ENCODE measurements around the gene PFN4. TPM values are rescaled to one million over a fixed set of nuclear protein-coding genes. Genes with fewer than 3 reads are reported as not detected.
"Not testable (repeated sequence)": the region's sequence is repeated elsewhere in the genome, so short reads cannot be mapped to it uniquely, and the experiment has no call there.

PFN4 gene
- total RNA-seq, 1 donor from 2014 or later, result 1.3 TPM

DNA sequence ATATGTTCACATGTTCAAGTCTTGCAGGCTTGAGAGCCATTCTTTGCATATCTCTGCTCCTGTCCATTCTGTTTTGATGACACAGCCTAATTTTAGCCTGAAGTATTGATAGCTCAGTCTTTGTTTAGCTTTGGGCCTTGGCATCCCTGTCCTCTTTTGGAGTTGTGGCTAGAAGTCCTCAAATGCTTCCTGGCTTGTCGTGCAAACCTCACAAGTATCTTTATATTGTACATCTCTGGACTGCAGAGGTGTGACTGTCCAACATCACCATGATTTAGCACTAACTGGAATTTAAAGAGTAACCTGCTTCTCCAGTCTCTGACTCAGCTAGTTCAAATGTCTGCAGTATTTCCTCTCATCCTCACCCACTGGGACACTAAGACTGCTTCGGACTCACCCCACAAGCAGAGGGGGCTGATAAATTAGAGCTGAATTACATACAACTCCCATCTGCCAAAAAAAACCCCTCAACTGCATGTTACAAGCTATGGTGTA is 11.7 kb downstream of the PFN4 start:
- H3K27me3 Mint-ChIP-seq, result no peaks in the 10 kb centered on the region
- peaks cover 9% of the 10 kb centered on the region for H3K4me1 Mint-ChIP-seq (ENCODE audit: unreplicated experiment)
- no peak for DNase-seq (ENCODE audit: extremely low spot score, unreplicated experiment)
- TF ChIP-seq, protein P1, sequence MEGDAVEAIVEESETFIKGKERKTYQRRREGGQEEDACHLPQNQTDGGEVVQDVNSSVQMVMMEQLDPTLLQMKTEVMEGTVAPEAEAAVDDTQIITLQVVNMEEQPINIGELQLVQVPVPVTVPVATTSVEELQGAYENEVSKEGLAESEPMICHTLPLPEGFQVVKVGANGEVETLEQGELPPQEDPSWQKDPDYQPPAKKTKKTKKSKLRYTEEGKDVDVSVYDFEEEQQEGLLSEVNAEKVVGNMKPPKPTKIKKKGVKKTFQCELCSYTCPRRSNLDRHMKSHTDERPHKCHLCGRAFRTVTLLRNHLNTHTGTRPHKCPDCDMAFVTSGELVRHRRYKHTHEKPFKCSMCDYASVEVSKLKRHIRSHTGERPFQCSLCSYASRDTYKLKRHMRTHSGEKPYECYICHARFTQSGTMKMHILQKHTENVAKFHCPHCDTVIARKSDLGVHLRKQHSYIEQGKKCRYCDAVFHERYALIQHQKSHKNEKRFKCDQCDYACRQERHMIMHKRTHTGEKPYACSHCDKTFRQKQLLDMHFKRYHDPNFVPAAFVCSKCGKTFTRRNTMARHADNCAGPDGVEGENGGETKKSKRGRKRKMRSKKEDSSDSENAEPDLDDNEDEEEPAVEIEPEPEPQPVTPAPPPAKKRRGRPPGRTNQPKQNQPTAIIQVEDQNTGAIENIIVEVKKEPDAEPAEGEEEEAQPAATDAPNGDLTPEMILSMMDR (conservative IDR thresholded peaks at IDR 0.05), result no peak
- peak overlapping the region; percentile 48 for H3K4me3 Mint-ChIP-seq
- H3K27ac Mint-ChIP-seq, result peak overlapping the region; percentile 89
- no peaks in the 10 kb centered on the region for H3K36me3 Mint-ChIP-seq
- H3K9me3 Mint-ChIP-seq, result peaks cover 18% of the 10 kb centered on the region

DNA sequence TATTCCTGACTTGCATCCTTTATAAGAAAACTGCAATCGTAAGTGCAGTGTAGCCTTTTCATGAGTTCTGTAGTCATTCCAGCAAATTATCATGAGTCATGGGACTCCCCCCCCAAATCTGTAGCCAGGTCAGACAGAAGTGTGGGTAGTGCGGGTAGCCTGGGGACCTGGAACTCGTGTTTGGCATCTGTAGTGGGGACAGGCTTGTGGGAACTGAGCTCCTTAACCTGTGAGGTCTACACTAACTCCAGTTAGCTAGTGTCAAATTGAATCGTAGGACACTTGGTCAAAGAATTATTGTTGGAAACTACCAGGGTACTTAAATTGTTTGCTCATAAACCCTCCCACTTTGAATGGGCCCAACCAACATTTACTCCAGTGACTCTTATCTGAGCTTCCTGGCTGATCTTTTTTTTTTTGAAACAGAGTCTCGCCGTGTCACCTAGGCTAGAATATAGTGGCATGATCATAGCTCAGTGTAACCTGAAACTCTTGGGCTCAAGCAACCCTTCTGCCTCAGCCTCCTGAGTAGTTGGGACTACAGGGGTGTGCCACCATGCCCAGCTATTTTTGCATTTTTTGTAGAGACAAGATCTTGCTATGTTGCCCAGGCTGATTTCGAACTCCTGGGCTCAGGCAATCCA is 12.4 kb downstream of the PFN4 start:
- DNase-seq (ENCODE audit: extremely low spot score, unreplicated experiment), result no peak
- no peaks in the 10 kb centered on the region for H3K27me3 Mint-ChIP-seq
- H3K4me1 Mint-ChIP-seq (ENCODE audit: unreplicated experiment), result peaks cover 9% of the 10 kb centered on the region
- H3K9me3 Mint-ChIP-seq, result peaks cover 18% of the 10 kb centered on the region
- peak overlapping the region; percentile 89 for H3K27ac Mint-ChIP-seq
- peaks cover 2% of the 10 kb centered on the region for H3K36me3 Mint-ChIP-seq
- H3K4me3 Mint-ChIP-seq, result no peak overlapping the region
- TF ChIP-seq, protein P1 (conservative IDR thresholded peaks at IDR 0.05), result no peak

DNA sequence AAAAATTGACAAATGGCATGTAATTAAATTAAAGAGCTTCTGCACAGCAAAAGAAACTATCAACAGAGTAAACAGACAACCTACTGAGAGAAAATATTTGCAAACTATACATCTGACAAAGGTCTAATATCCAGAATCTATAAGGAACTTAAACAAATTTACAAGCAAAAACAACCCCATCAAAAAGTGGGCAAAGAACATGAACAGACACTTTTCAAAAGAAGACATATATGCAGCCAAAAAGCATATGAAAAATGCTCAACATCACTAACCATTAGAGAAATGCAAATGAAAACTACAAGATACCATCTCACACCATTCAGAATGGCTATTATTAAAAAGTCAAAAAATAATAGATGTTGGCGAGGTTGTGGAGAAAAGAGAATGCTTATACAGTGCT is 13.7 kb downstream of the PFN4 start:
- not testable (repeated sequence) for H3K27me3 Mint-ChIP-seq; H3K36me3 Mint-ChIP-seq; H3K27ac Mint-ChIP-seq; DNase-seq (ENCODE audit: extremely low spot score, unreplicated experiment); H3K4me3 Mint-ChIP-seq; H3K4me1 Mint-ChIP-seq (ENCODE audit: unreplicated experiment)
- H3K9me3 Mint-ChIP-seq, result peaks cover 16% of the 10 kb centered on the region

DNA sequence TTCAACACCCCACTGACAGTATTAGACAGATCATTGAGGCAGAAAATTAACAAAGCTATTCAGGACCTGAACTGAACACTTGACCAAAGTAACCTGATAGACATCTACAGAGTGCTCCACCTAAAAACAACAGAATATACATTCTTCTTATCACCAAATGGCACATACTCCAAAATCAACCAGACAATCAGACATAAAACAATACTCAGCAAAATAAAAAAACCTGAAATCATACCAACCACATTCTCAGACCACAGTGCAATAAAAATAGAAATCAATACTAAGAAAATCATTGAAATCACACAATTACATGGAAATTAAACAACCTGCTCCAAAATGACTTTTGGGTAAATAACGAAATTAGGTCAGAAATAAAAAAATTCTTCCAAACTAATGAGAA is 15.8 kb downstream of the PFN4 start:
- DNase-seq (ENCODE audit: extremely low spot score, unreplicated experiment), result no peak
- no peaks in the 10 kb centered on the region for H3K27me3 Mint-ChIP-seq

DNA sequence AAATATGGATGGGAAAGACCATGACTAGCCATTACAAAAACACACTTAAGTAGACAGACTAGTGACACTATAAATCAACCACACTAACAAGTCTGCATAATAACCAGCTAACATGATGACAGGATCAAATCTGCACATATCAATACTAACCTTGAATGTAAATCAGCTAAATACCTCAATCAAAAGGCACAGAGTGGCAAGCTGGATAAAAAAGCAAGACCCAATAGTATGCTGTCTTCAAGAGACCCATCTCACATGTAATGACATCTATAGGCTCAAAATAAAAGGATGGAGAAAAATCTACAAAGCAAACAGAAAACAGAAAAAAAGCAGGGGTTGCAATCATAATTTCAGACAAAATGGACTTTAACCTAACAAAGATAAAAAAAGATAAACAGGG is 16.3 kb downstream of the PFN4 start:
- TF ChIP-seq, protein P1 (conservative IDR thresholded peaks at IDR 0.05), result no peak
- H3K4me1 Mint-ChIP-seq (ENCODE audit: unreplicated experiment), result peaks cover 9% of the 10 kb centered on the region
- no peak for DNase-seq (ENCODE audit: extremely low spot score, unreplicated experiment)
- no peaks in the 10 kb centered on the region for H3K27me3 Mint-ChIP-seq
- H3K4me3 Mint-ChIP-seq, result no peak overlapping the region
- no peak overlapping the region for H3K27ac Mint-ChIP-seq
- H3K9me3 Mint-ChIP-seq, result peaks cover 11% of the 10 kb centered on the region
- peaks cover 6% of the 10 kb centered on the region for H3K36me3 Mint-ChIP-seq

More for the DNA sequence above, 15.8 kb downstream of the PFN4 start:
- Mint-ChIP-seq H3K9me3 (peaks cover 11% of the 10 kb centered on the region), H3K4me3 (no peak overlapping the region), H3K27ac (no peak overlapping the region), H3K36me3 (peaks cover 6% of the 10 kb centered on the region), H3K4me1 (ENCODE audit: unreplicated experiment) (peaks cover 9% of the 10 kb centered on the region)
- TF ChIP-seq, protein P1 (conservative IDR thresholded peaks at IDR 0.05), result no peak

DNA sequence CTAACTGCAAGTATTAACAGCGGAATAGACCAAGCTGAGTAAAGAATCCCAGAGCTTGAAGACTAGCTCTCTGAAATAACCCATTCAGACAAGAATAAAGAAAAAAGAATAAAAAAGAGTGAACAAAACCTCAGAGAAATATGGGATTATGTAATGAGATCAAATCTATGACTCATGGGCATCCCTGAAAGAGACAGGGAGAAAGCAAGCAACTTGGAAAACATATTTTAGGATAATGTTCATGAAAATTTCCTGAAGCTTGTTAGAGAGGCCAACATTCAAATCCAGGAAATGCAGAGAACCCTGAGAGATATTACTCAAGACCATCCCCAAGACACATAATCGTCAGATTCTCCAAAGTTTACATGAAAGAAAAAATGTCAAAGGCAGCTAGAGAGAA is 17.3 kb downstream of the PFN4 start:
- peaks cover 6% of the 10 kb centered on the region for H3K36me3 Mint-ChIP-seq
- TF ChIP-seq, protein P1 (conservative IDR thresholded peaks at IDR 0.05), result no peak
- H3K27ac Mint-ChIP-seq, result no peak overlapping the region
- no peak for DNase-seq (ENCODE audit: extremely low spot score, unreplicated experiment)
- H3K9me3 Mint-ChIP-seq, result peaks cover 11% of the 10 kb centered on the region
- H3K4me3 Mint-ChIP-seq, result no peak overlapping the region
- H3K27me3 Mint-ChIP-seq, result no peaks in the 10 kb centered on the region
- no peaks in the 10 kb centered on the region for H3K4me1 Mint-ChIP-seq (ENCODE audit: unreplicated experiment)

Measured in type B pancreatic cell (in vitro differentiated cells).